PFSK-1 (cell line): ENCODE data around the gene SH3RF1.
A peak's percentile ranks its signal among the peaks of the same experiment; 100 is the strongest.

Experiments
- FOXP2 ChIP-seq: optimal IDR thresholded peaks from 2 replicates; pipeline ENCODE3; 2011; ENCODE audit warnings: borderline replicate concordance, control low read depth, inconsistent platforms; ENCODE audit not compliant: insufficient read depth; ENCODE audit errors: extremely low read length, extremely low read depth
- POLR2AphosphoS5 ChIP-seq: IDR thresholded peaks from 2 replicates; pipeline ENCODE4 v1.6.1; 2012; ENCODE audit warnings: low read depth, mild to moderate bottlenecking, control low read depth, low read length, moderate library complexity
- REST ChIP-seq, 2 experiments: IDR thresholded peaks; 2 replicates each; pipeline versions ENCODE4 v1.6.1 to v1.8.0; 2011 to 2012; ENCODE audit warnings: low read depth in 2 of 2, low read length in 2 of 2, control low read depth in 1 of 2, inconsistent platforms in 1 of 2, mild to moderate bottlenecking in 1 of 2, moderate library complexity in 1 of 2; ENCODE audit not compliant: insufficient read depth in 1 of 2
- SIN3A ChIP-seq: IDR thresholded peaks from 2 replicates; pipeline ENCODE4 v1.6.1; 2012; ENCODE audit warnings: mild to moderate bottlenecking, low read length, moderate library complexity, borderline replicate concordance; ENCODE audit not compliant: insufficient read depth
- TAF1 ChIP-seq: IDR thresholded peaks from 2 replicates; pipeline ENCODE4 v1.6.1; 2012; ENCODE audit warnings: low read length, control low read depth, borderline replicate concordance; ENCODE audit not compliant: insufficient read depth

SH3RF1 gene

GRCh38 chr4:169079942-169080827 is 190.6 kb downstream of the SH3RF1 start:
- no peak for TF ChIP-seq REST (IDR thresholded peaks at IDR 0.05; ENCODE audit: insufficient read depth in 1 of 2, low read depth in 2 of 2, low read length in 2 of 2)
- TF ChIP-seq SIN3A = no peak
- no peak for TF ChIP-seq FOXP2
- TF ChIP-seq TAF1 = no peak
- no peak for TF ChIP-seq POLR2AphosphoS5

- TF ChIP-seq FOXP2 (no peak), TAF1 (no peak), SIN3A (no peak), REST (IDR thresholded peaks at IDR 0.05; ENCODE audit: insufficient read depth in 1 of 2, low read depth in 2 of 2, low read length in 2 of 2) (no peak), POLR2AphosphoS5 (no peak)
Observed at GRCh38 chr4:169074117-169074516, 196.6 kb downstream of the SH3RF1 start.

- TF ChIP-seq REST (IDR thresholded peaks at IDR 0.05; ENCODE audit: insufficient read depth in 1 of 2, low read depth in 2 of 2, low read length in 2 of 2) = no peak
- TF ChIP-seq SIN3A = no peak
- TF ChIP-seq POLR2AphosphoS5 = no peak
Observed at GRCh38 chr4:169071747-169072146, 199.0 kb downstream of the SH3RF1 start.

- TF ChIP-seq POLR2AphosphoS5 (no peak), FOXP2 (peak; percentile 75)
Observed at GRCh38 chr4:169070895-169071218, 199.9 kb downstream of the SH3RF1 start.

- TF ChIP-seq SIN3A (no peak), FOXP2 (no peak), REST (IDR thresholded peaks at IDR 0.05; ENCODE audit: insufficient read depth in 1 of 2, low read depth in 2 of 2, low read length in 2 of 2) (no peak), TAF1 (no peak), POLR2AphosphoS5 (no peak)
Observed at GRCh38 chr4:169070071-169070894, 200.5 kb downstream of the SH3RF1 start.
